GM19239 (cell line): ENCODE data around the gene BTRC.
"Not testable (repeated sequence)": the region's sequence is repeated elsewhere in the genome, so short reads cannot be mapped to it uniquely, and the experiment has no call there.

Source experiments
- DNase-seq: peaks from one replicate; pipeline ENCODE4 v3.0.0; 2011; ENCODE audit warnings: low spot score; ENCODE audit not compliant: insufficient read length
- FAIRE-seq: peaks from 2 replicates; lab custom pipeline; 2011; peaks lifted over from hg19 to GRCh38; lab: Jason Lieb, UNC

Gene BTRC

GRCh38 chr10:101380353-101381017 is 26.5 kb downstream of the BTRC start:
- no peak for FAIRE-seq
- DNase-seq = no peak

GRCh38 chr10:101385866-101386658 is 32.1 kb downstream of the BTRC start:
- DNase-seq = no peak
- FAIRE-seq = no peak

GRCh38 chr10:101386659-101387259 is 32.8 kb downstream of the BTRC start:
- FAIRE-seq (no peak), DNase-seq (no peak)

- FAIRE-seq (no peak), DNase-seq (no peak)
Observed at GRCh38 chr10:101388676-101389276, 34.8 kb downstream of the BTRC start.

GRCh38 chr10:101389532-101389931 is 35.6 kb downstream of the BTRC start:
- not testable (repeated sequence) for DNase-seq, FAIRE-seq

- DNase-seq (no peak), FAIRE-seq (no peak)
Observed at GRCh38 chr10:101389986-101390531, 36.1 kb downstream of the BTRC start.

GRCh38 chr10:101393378-101393777 is 39.4 kb downstream of the BTRC start:
- DNase-seq (no peak), FAIRE-seq (no peak)

GRCh38 chr10:101394524-101395133 is 40.7 kb downstream of the BTRC start:
- FAIRE-seq = no peak

GRCh38 chr10:101397140-101397539 is 43.2 kb downstream of the BTRC start:
- no peak for FAIRE-seq
- DNase-seq = no peak

More at GRCh38 chr10:101394524-101395133, 40.7 kb downstream of the BTRC start:
- DNase-seq = no peak

- FAIRE-seq (no peak), DNase-seq (no peak)
Observed at GRCh38 chr10:101400585-101400984, 46.6 kb downstream of the BTRC start.

GRCh38 chr10:101402711-101403110 is 48.7 kb downstream of the BTRC start:
- no peak for DNase-seq
- FAIRE-seq = no peak

- FAIRE-seq (no peak), DNase-seq (no peak)
Observed at GRCh38 chr10:101403161-101403560, 49.2 kb downstream of the BTRC start.

- no peak for DNase-seq
- no peak for FAIRE-seq
Observed at GRCh38 chr10:101405001-101405400, 51.0 kb downstream of the BTRC start.

GRCh38 chr10:101411598-101411997 is 57.6 kb downstream of the BTRC start:
- no peak for DNase-seq
- no peak for FAIRE-seq

GRCh38 chr10:101414034-101414433 is 60.1 kb downstream of the BTRC start:
- FAIRE-seq (no peak), DNase-seq (no peak)

- FAIRE-seq = no peak
- DNase-seq = no peak
Observed at GRCh38 chr10:101415884-101416283, 61.9 kb downstream of the BTRC start.

GRCh38 chr10:101421967-101422366 is 68.0 kb downstream of the BTRC start:
- not testable (repeated sequence) for DNase-seq, FAIRE-seq

- FAIRE-seq = no peak
- DNase-seq = no peak
Observed at GRCh38 chr10:101425535-101425934, 71.6 kb downstream of the BTRC start.

GRCh38 chr10:101428036-101428435 is 74.1 kb downstream of the BTRC start:
- no peak for FAIRE-seq

GRCh38 chr10:101429423-101429822 is 75.5 kb downstream of the BTRC start:
- no peak for DNase-seq
- no peak for FAIRE-seq

More at GRCh38 chr10:101428036-101428435, 74.1 kb downstream of the BTRC start:
- DNase-seq = no peak
